ENCODE measurements around the gene EVL.
A peak's percentile ranks its signal among the peaks of the same experiment; 100 is the strongest.

The EVL gene

DNA sequence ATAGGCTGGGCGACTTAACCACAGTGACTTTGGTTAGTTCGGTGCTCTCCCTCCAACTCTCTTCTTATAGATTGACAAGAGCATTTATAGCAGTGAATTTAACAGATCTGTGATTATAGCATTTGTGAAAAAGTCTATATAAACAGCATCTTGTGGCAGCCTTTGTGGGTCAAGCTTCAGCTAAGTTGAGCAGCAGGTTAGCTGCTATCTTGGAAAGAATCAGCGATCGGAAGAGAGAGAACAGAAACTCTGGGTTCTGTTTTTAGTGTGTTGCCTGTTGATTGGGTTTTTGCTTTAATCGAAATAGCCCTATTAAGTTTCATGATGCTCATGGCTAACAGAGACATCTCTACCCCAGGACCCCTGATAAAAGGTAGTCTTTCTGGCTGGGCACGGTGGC lies 20.2 kb downstream of the EVL start:
- DNase-seq: no peak

DNA sequence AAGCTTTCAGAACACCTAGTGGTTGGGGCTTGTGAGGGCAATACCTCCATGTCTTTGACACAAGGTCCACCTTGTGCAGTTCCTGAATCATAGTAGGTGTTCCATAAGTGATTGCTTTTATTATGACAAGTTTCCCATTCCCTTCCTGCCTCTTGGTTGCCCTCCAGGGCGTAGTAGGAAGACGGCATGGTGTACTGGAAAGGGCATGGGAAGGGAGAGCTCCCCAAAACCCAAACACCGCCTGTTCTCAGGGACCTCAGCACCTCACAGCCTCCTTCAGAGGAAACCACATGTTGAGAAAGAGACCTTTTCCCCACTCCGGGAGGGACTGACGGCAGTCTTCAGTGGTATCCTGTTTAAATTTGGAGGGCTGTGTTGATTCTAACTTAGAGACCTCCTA lies 21.1 kb downstream of the EVL start:
- DNase-seq: no peak

DNA sequence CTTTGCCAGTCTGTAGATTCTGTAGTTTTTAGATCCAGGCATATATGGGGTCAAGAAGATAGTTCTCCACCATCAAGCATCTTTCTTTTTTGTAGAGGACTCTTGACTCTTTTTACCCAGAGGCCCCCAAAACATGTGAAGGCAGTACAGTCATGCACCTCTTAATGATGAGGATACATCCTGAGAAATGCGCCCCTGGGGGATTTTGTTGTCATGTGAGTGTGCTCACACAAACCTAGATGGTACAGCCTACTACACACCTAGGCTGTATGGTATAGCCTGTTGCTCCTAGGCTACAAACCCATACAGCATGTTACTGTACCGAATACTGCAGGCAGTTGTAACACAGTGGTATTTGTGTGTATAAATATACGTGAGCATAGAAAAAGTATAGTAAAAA lies 23.0 kb downstream of the EVL start:
- DNase-seq: no peak

DNA sequence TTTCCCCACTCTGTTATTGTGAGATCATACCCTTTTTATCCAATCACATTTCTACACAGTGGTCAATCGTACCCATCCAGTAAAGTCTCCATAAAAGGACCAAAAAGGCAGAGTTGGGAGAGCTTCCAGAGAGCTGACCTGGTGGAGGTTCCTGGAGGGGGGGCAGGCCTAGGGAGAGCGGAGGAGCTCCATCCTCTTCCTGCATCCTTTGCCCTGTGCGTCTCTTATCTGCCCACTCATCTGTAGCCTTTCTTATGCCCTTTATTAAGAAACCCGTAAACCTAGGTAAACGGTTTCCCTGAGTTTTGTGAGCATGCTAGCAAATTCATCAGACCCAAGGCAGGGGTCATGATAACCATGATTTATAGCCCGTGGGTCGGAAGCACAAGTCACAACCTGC lies 26.2 kb downstream of the EVL start:
- no peak for DNase-seq

DNA sequence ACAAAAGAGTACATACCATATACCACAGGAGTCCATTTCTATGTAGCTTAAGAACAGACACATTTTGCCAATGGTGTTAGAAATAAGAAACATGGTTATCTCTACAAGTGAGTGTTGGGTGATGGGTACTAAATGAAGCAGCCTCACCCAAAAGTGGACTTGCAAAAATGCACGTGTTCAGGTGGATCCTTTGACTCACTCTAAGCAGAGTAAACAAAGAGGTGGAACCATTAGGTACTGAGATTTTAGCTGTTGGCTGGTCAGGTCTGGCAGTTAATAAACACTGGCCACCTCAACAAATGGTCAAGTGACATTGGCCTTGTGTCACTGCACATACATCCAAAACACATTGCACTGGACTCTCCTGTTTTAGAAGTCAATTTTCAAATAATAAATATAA lies 27.6 kb downstream of the EVL start:
- DNase-seq: no peak

DNA sequence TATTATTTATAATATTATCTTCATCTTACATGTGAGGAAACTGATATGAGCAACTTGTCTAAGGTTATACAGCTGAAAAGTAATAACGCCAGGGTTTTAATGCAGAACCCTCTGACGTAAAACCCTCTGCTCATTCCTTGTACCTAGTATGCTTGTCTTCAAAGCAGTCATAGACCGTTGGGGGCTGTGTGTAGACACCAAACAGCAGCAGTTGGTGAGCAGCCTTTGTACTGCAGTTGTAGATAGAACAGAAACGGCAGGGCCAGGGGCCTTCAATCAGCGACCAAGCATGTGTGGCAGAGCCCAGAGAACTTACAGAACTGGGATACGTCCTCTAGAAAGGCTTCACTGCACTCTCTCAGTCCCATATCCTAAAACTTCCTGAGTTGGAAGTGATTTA lies 28.1 kb downstream of the EVL start:
- no peak for DNase-seq

DNA sequence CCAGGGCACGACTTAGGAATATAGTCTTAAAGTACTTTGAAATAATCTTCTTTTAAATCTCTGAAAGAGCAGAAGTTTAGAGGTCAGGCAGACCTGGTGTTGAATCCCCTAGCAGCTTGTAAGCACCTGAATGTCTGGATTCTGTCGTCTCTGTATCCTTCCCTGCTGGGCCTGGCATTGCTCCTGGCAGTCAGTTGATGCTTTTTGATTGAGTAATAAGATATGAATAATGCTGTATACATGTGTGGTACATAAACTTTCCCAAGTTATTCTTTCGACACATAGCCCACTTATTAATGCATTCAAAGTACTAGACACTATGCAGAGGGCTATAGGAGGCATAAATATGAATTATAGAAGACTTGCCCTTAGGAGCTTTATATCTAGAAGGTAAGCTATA lies 31.4 kb downstream of the EVL start:
- DNase-seq: no peak

DNA sequence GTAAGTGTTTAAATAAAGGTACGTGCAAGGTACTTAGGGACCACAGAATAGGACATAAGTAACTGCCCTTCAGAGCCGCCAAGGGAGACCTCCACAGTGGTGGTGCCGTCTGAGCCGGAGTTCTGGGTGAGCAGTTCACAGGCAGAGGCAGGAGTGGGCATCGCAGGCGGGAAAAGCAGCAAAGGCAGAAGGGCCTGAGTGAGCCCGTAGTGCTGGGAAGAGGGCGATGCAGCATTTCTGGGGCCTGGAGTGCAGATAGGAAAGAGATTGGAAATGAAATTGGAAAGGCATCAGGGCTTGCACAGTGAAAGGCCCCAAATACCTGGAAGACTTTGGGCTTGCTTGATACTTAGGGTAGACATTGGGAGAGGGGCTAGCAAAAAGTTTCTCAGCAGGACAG lies 32.9 kb downstream of the EVL start:
- no peak for DNase-seq

DNA sequence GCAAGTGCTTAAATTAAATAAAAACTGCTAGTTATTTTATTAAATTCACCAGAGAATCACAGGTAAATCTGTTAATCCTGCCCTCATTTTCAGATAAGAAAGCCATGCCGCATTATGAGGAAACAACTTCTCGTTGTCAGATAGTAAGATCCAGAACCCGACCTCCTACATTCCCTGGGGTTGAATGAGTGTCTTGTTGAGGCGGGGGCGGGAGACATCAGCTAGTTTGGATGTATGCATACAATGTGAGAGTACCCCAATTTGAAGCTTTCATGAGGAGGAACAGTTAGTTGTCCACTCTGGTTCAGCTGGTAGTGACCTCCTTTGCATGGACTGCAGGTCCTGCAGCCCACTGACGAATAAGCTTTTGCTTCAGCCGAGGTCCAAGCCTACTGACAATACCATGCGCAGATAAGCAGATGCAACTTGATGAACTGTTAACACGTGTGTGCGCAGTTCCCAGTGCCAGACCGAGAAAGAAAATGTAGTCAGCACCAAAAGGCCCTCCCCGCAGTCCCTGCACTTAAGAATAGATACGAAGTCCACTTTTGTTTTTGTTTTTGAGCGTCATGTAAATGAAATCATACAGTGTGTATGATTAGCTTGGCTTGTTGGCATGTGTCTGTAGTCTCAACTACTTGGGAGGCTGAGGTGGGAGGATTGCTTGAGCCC lies 34.9 kb downstream of the EVL start:
- DNase-seq: peak in 2 of 4 experiments; percentile 25 to 35

DNA sequence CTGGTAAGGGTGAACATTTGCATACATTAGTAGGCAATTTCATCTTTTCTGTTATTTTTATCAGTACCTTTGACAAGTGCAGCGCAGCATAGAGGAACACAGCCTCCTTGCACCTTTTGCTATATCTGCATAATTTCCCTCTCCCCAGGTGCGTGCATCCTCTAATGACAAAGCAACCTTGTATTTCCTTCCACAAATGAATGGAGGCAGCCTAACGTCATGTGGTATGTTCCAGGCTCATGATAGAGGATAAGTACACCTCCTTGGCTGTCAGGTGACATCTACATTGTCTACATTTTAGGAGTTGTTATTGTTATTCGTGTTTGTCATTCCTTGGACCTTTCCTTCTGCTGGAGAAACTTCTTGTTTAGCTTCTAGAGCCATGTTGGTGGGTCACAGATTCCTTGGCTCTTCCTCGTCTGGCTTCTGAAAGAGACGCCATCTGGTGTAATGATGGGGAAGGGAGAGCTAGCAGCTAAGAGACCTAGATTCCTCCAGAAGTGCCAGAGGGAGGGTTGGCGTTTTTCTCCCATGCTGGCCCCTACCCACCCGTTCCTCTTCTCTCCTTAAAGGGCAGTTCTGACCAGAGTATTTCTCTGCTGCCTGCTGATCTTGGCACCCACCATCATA lies 37.0 kb downstream of the EVL start:
- no peak for DNase-seq

DNA sequence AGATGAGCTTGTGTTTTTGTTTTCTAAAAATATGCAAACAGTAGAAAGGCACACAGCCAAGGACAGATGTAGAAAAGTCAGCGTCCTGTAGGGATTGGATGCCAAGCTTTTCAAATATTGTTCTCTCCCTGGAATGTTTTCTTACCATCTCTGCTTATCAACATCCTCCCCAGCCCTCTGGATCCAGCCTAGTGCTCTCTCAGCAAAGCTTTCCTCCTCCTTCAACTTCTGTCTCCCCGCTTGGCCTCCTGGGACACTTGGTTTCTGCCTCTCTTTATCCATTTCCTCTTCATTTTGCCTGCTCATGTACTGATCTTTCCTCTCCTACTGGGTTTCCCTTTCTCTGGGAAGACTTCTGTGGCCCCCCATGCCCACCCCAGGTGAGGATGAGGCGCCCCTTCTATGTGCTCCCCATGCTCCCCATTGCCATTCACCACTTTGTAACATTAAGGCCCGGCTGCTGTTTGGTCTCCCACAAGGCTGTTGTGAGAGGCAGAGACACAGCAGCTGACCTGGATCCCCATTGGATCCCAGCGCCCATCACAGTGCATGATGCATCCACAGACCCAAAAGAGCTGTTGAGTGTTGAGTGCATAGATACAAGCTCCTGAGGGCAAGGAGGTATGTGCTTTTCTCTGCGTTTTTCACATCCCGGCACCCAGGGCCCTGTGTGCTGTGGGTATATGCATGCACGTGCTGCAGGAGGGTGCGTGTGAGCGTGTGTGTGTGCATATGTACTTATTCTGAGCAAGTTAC lies 38.2 kb downstream of the EVL start:
- no peak for DNase-seq

DNA sequence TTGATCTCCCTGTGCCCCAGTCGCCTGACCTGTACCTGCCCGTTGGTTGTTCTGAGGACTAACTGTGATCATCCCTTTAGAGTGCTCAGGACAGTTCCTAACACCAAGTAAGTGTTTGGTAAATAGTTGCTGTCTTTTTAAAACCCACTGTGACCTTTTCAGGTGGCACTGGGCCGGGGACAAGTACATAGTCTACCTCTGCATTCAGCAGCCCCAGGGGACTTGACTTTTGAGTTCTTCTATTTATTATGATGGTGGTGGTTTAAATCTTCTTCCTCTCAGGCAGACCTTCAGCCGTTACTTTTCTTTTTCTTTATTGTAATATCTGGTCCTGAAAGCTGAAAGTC lies 38.8 kb downstream of the EVL start:
- DNase-seq: no peak

DNA sequence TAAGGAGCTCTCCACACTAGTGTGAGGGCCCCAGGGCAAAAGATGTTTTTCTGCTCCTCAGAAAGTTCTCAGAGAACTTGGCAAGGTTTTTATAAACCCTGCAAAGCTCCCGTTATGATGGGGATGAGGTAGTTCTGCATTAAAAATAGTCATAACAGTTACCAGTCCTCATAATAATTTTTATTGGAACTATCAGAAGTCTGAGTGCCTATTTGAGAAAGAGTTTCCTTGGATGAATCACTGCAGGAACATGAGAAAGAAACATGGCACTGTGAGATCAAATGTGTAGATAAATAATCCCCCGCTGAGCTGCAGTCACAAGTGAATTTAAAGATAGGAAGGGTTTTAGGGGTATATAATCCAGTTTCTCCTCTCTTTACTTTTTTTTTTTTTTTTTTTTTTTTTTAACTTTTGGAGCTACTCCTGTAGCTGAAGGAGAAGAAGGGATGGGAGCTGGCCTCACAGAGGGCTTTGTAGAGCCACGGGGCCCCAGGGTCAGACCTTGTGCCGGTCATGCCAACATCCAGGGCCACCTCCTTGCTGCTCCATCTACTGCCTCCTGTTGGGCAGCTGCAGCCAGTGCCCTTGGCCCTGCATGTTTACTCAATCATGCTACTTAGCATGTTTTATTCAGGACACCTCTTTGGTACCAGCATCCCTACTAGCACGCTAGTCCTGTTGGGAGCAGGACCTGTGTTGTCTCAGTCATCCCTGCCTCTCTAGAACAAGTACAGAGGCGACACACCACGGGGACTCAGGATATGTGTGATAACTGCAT lies 39.5 kb downstream of the EVL start:
- DNase-seq: no peak

DNA sequence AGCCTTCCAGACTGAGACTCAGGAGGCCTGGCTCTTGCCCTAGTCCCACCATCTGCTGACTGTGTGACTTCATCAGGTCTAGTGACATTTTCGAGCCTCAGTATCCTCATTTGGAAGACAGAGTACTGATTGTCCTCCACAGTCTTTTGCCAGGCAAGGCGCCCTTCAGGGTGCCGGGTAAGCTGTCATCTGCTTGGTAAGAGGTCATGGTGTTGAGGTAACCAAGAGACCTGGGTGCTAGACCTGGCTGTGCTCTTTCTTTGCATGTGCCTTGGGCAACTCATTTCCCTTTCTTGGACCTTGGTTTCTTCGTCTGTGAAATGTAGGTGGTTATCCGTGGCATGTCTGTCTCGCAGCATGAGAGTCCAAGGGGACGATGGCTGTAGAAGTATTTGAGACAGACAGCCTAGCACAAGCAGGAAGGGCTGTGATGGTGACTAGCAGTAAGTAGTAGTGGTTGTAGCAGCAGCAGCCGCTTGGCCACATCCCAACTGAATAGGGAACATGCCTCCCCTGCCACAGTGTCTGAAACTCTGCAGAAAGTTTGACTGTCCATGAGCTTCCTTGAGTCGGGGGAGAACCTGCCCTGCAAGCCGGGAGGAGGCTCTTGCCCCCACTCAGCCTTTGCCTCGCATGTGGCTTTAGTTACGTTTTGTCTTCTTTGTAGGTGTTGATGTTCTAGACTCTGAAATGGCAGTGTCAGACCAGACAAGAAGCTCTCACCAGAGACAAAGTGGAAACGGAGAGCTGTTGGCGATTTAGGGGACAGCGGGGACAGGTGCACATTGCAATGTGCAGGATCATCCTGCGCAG lies 40.3 kb downstream of the EVL start:
- DNase-seq: peak; percentile 58 to 68 (median 66)

DNA sequence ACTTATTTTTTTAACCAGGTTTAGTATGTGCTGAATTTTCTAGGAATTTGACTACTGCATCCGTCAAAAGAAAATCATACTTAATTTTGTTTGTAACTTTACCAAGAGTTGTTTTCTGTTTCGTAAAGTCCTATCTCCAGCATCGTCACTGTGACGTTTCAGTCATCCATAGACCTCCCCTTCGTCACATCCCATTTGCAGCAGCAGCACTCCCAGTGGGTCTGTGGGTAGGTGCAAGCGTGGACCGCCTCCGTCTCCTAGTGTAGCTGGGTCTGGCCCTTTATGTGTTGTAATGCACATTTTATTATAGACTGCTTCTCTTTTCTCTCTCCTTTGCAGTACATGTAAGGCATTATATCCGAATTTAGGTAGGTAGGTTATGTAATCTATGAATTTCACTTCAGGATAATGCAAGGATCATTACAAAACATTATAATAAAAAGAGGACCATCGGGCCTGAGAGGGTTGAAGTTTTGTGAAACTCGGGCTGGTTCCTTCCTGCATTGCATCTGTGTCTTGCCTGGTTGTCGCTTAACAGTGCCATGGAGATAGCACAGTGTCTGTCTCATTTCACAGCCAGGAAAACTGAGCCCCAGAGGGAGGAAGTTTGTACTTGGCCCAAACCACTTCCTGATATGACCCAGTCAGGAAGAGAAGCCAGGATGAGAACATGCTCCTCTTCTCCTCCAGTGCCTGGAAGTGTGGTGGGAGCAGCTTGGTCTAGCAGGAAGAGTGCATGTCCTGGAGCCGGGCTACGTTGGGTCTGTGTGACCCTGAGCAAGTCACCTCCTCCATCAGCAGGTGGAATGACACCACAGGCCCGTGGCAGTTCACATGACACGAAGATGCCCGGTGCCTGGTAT lies 41.3 kb downstream of the EVL start:
- peak; percentile 81 to 91 (median 86) for DNase-seq

DNA sequence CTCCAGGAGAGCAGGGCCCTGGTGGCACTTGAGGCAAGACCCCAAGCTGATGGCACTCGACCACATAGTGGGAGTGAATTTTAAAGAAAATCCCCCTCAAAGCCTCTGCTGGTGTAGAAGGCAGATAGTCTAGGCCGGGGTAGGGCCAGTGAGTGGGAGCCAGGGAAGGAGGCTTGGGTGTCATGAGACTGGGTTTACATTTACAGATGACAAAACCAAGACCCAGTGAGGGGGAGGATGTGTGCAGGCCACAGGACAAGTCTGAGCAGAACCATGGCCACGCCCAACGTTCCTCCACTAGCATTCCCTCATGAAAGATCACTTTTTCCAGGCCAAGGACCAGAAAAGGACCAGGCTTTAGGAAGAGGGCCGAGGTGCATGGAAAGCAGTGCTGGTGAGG lies 42.0 kb downstream of the EVL start:
- DNase-seq: peak; percentile 54 to 86 (median 78)

DNA sequence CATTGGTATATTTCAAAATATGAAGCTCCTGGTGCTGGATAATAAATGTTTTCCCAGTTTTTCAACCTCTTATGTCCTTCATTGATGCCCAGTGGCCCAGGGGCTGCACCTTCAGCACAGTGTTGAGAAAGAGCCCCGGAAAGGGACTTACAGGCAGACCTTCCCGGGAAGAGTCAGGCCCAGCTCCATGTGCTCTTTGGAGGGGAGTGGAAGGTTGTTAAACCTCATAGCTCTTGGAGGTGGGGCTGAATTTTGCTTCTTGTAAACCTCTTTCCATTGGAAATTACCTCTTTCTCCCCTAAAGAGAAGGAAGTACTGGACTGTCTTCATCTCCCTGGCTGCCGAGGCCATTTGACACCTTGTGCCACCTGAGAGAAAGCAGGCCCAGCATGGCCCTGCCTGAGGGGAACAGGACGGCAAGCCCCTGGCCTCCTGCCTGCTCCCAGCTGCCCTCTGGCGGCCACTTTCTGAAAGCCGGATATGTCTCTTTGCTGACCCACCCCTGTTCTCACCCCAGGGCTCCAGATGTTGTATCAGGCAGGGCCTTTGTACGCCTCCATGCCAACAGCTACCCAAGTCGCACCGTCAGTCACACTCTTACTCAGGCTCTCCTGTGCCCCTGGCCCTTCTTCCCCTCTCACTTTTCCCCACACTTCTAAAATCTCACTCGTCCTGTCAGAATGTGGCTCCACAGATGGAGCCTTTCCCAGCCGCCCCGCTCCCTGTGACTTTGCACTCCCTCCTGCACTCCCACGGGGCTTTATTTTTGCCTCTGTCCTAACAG lies 43.0 kb downstream of the EVL start:
- peak; percentile 67 to 87 (median 78) for DNase-seq

DNA sequence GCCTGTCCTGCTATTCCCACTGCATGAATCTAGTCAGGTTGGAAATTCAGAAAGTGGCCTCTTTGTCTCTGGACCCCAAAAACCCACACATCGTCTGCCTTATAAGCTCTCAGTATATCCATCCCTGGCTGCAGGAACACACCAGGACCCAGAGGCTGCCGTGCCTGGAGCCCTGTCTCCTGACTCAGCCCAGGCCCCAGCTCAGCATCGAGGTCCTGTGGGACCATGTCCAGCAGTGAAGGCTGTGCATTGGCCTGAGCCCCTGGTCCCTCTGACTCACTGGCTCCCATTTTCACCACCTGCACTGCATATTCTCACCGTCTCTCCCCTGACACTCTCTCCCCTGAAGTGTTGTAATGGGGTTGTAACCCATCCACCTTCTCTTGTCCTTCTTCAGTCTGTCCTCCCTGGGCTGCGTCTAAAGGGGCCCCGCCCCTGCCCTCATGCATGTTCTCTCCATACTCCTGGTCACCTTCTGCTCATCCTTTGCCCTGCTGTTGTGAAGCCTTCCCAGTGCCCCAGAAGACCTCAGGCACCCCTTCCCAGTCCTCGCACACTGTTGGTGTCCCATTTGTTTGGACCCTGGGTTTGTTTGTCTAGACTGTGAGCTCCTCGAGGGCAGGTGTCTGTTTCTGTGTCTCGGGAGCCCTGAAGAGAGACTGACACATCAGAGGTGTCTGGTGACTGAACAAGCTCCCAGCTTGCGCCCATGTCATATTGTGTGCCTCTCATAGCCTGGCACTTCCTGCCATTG lies 43.8 kb downstream of the EVL start:
- DNase-seq: no peak

DNA sequence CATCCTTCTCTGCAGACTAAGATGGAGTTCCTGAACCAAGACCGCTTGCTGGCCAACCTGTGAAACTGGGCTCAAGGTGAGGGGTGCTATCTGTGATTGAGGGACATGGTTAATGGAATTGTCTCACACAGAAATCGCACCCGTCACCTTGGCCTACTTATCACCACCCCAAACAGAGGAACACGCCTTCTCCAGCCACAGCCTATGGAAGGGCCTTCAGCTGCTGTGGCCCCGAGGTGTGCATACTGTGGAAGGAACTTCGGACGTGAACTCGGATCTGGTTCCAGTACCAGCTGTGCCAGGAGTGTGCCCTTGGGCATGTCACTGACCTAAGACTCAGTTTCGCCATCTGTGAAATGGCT lies 44.4 kb downstream of the EVL start:
- no peak for DNase-seq

DNA sequence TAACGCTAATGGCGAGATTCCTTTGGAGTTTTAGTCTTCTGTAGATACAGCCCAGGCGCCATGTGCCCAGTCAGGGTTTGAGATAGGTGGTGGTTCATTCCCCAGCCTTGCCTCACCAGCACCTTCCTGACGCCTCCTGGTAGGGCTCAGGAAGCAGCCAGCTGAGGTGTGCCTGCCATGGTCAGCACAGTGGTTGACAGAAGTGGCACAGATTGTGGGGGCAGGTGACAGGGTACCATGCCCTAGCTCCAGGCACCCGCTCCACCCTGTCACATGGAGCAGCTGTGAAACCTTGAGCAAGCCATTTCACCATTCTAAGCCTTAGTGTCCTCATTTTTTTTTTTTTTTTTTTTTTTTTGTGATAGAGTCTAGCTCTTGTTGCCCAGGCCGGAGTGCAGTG lies 45.6 kb downstream of the EVL start:
- DNase-seq: peak in 3 of 4 experiments; percentile 24 to 38 (median 26)
